ENCODE measurements around the gene AKAP7.

The AKAP7 gene

DNA sequence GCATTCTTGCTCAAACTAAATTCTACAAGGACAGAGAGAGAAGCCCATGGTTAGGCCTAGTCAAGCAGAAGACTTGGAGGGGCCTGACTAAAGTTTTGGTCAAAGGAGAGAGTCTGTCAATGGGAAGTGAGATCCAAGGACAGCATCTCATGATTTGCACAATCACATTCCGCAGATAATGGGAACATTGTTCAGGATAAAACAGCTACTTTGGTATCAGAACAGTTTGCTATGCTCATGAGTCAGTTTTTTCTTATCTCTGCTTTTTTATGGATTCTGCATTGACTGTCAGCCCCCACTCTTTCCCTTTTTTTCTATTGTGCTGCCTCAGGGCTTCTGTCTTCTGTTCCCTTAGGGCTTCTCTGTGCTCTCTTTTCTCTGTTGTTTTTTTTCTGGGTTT lies 28.6 kb downstream of the AKAP7 start:
- no peak overlapping the region for H2AFZ ChIP-seq (ENCODE audit: low read length)
- no peak overlapping the region for H3K4me2 ChIP-seq (ENCODE audit: low read depth, low read length, poor library complexity, severe bottlenecking)
- no peaks in the 10 kb centered on the region for H3F3A ChIP-seq (ENCODE audit: low read depth)
- H4K20me1 ChIP-seq (ENCODE audit: insufficient read depth, low read length, poor library complexity, severe bottlenecking), result no peaks in the 10 kb centered on the region
- no peaks in the 10 kb centered on the region for H3K27me3 ChIP-seq (ENCODE audit: insufficient read depth, low read length, poor library complexity, severe bottlenecking)
- no peak overlapping the region for H3K9ac ChIP-seq (ENCODE audit: low read depth, low read length, poor library complexity, severe bottlenecking)
- H3K4me1 ChIP-seq (ENCODE audit: insufficient read depth, low read length, poor library complexity, severe bottlenecking), result peaks cover 3% of the 10 kb centered on the region
- no peaks in the 10 kb centered on the region for H3K9me3 ChIP-seq (ENCODE audit: insufficient read depth, low read depth, low read length)
- peaks cover 9% of the 10 kb centered on the region; the same call in 1 of the 2 replicates for H3K36me3 ChIP-seq (ENCODE audit: insufficient read depth, low read length)
- H3K79me2 ChIP-seq (ENCODE audit: insufficient read depth, low read length), result no peaks in the 10 kb centered on the region
- H3K9me2 ChIP-seq (replicated peaks; ENCODE audit: low read depth, low read length), result no peaks in the 10 kb centered on the region
- H3K4me3 ChIP-seq (ENCODE audit: low read length, poor library complexity, severe bottlenecking), result no peak overlapping the region
- TF ChIP-seq EZH2phosphoT487 (IDR thresholded peaks at IDR 0.05; ENCODE audit: borderline replicate concordance), result no peak
- TF ChIP-seq, protein P1, sequence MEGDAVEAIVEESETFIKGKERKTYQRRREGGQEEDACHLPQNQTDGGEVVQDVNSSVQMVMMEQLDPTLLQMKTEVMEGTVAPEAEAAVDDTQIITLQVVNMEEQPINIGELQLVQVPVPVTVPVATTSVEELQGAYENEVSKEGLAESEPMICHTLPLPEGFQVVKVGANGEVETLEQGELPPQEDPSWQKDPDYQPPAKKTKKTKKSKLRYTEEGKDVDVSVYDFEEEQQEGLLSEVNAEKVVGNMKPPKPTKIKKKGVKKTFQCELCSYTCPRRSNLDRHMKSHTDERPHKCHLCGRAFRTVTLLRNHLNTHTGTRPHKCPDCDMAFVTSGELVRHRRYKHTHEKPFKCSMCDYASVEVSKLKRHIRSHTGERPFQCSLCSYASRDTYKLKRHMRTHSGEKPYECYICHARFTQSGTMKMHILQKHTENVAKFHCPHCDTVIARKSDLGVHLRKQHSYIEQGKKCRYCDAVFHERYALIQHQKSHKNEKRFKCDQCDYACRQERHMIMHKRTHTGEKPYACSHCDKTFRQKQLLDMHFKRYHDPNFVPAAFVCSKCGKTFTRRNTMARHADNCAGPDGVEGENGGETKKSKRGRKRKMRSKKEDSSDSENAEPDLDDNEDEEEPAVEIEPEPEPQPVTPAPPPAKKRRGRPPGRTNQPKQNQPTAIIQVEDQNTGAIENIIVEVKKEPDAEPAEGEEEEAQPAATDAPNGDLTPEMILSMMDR (conservative IDR thresholded peaks at IDR 0.05; ENCODE audit: low read length), result no peak

DNA sequence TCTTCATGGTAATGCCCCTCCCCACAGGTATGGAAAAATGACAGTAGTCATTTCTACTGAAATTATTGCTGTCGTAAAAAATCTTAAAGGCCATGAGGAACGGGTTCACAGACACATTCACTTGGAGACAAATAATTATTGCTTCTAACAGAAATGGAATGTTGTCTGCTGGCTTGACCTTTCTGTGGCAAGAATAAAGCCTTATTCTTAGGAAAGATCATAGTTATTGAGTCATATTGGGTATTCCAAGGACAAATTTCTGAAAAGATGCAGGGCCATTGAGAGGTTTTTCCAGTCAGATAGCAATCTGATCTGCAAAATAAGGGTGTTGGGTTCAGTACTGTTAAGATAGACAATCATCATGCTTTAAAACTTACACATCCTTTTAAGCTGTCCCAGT lies 29.2 kb downstream of the AKAP7 start:
- Histone ChIP-seq H2AFZ (ENCODE audit: low read length) (no peak overlapping the region), H3K4me2 (ENCODE audit: low read depth, low read length, poor library complexity, severe bottlenecking) (no peak overlapping the region), H3K9me2 (replicated peaks; ENCODE audit: low read depth, low read length) (no peaks in the 10 kb centered on the region), H3F3A (ENCODE audit: low read depth) (no peaks in the 10 kb centered on the region), H3K9me3 (ENCODE audit: insufficient read depth, low read depth, low read length) (no peaks in the 10 kb centered on the region), H3K36me3 (ENCODE audit: insufficient read depth, low read length) (peaks cover 9% of the 10 kb centered on the region; the same call in 1 of the 2 replicates), H3K27me3 (ENCODE audit: insufficient read depth, low read length, poor library complexity, severe bottlenecking) (no peaks in the 10 kb centered on the region), H3K9ac (ENCODE audit: low read depth, low read length, poor library complexity, severe bottlenecking) (no peak overlapping the region), H3K4me1 (ENCODE audit: insufficient read depth, low read length, poor library complexity, severe bottlenecking) (peaks cover 3% of the 10 kb centered on the region), H3K4me3 (ENCODE audit: low read length, poor library complexity, severe bottlenecking) (no peak overlapping the region), H4K20me1 (ENCODE audit: insufficient read depth, low read length, poor library complexity, severe bottlenecking) (no peaks in the 10 kb centered on the region), H3K79me2 (ENCODE audit: insufficient read depth, low read length) (no peaks in the 10 kb centered on the region)
- no peak for TF ChIP-seq EZH2phosphoT487 (IDR thresholded peaks at IDR 0.05; ENCODE audit: borderline replicate concordance)
- TF ChIP-seq, protein P1 (conservative IDR thresholded peaks at IDR 0.05; ENCODE audit: low read length), result no peak

DNA sequence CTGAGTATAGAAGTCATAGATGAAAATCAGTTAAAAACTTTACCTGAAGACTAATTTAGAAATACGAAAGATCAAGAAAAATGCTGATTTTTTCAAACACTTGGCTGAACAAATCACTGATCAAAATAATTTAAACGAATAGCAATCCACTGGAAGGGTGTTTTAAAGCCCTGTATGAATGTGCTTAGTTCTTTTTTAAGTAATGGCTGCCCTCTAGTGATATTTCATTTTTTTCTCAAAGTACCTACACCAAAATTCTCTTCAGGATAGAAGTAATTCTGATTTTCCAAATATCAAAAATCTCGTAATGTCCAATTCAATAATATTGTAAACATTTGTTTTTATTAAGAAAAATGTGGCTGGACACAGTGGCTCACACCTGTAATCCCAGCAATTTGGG lies 32.5 kb downstream of the AKAP7 start:
- Histone ChIP-seq H3K9me2 (replicated peaks; ENCODE audit: low read depth, low read length) (no peaks in the 10 kb centered on the region), H3K27me3 (ENCODE audit: insufficient read depth, low read length, poor library complexity, severe bottlenecking) (no peaks in the 10 kb centered on the region), H3K4me1 (ENCODE audit: insufficient read depth, low read length, poor library complexity, severe bottlenecking) (peaks cover 3% of the 10 kb centered on the region), H4K20me1 (ENCODE audit: insufficient read depth, low read length, poor library complexity, severe bottlenecking) (no peaks in the 10 kb centered on the region), H3K9me3 (ENCODE audit: insufficient read depth, low read depth, low read length) (no peaks in the 10 kb centered on the region), H3K36me3 (ENCODE audit: insufficient read depth, low read length) (peaks cover 9% of the 10 kb centered on the region; the same call in 1 of the 2 replicates), H2AFZ (ENCODE audit: low read length) (no peak overlapping the region), H3K4me2 (ENCODE audit: low read depth, low read length, poor library complexity, severe bottlenecking) (no peak overlapping the region), H3F3A (ENCODE audit: low read depth) (no peaks in the 10 kb centered on the region), H3K4me3 (ENCODE audit: low read length, poor library complexity, severe bottlenecking) (no peak overlapping the region), H3K79me2 (ENCODE audit: insufficient read depth, low read length) (no peaks in the 10 kb centered on the region), H3K9ac (ENCODE audit: low read depth, low read length, poor library complexity, severe bottlenecking) (no peak overlapping the region)
- TF ChIP-seq, protein P1 (conservative IDR thresholded peaks at IDR 0.05; ENCODE audit: low read length), result peak; percentile 43
- no peak for TF ChIP-seq EZH2phosphoT487 (IDR thresholded peaks at IDR 0.05; ENCODE audit: borderline replicate concordance)
